Spleen (tissue), 7 donors: ENCODE data around the gene STXBP1.

Source experiments
- POLR2A ChIP-seq, 3 donors: fragments of 450-650 bp; IDR thresholded peaks; one replicate each; pipeline ENCODE4 v1.5.1; 2017; ENCODE audit warnings: antibody characterized with exemption in 3 of 3, mild to moderate bottlenecking in 1 of 3
- POLR2AphosphoS5 ChIP-seq, 3 donors: sonication (generic); formaldehyde crosslinking; IDR thresholded peaks; one replicate each; pipeline ENCODE4 v1.5.1; 2017; ENCODE audit warnings: antibody characterized with exemption in 3 of 3
- TF ChIP-seq, protein P1 (sequence below), 11 experiments: fragments of 200-600 bp in 7 of 11; fragments of 450-650 bp in 4 of 11; sonication (generic) in 4 of 11; IDR thresholded peaks in 8 of 11; conservative IDR thresholded peaks in 3 of 11; 1 replicate in 7 of 11; 2 replicates in 4 of 11; pipeline versions ENCODE4 v1.4.0 to v1.8.0; 2016 to 2021; ENCODE audit warnings: antibody characterized with exemption in 11 of 11, inconsistent platforms in 4 of 11, mild to moderate bottlenecking in 1 of 11
- donor health status: DM: no; HTN: no; CAD: no; lungs with moderate emphysema.
- donor health status: DM: no; HTN: no; CAD: no.
- donor health status: DM: no; HTN: no; CAD: no.

DNA sequence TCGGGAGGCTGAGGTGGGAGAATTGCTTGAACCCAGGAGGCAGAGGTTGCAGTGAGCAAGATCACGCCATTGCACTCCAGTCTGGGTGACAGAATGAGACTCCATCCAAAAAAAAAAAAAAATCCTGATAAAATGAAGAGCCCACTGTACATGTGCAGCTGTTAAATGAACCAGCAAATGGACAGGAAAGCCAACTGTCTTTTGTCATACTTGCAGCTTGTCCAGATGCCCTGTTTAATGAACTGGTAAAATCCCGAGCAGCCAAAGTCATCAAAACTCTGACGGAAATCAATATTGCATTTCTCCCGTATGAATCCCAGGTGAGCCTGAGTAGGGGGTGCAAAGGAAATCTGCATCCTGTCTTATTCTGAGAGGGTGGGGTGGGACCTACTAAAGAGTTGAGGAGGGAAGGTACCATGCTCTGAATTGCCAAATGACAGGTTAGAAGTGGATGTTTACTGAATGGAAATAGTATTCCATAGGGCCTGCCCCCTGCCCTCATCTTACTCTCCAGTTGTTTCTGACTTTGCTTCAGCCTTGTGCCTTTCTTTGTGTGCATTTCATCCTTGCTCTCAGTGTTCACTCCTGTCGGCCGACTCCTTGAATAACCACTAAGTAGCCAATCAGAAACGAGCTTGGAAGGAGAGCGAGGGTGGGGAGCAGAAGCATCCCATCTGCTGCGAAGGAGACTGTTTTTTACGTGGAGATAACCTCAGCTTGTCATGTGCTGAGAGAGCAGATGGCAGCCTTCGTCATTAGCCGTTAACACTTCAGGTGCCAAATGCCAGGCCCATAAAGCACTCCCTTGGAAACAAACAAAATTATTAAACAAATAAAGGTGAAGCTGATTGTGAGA lies 49.0 kb downstream of the STXBP1 start:
- TF ChIP-seq, protein P1, sequence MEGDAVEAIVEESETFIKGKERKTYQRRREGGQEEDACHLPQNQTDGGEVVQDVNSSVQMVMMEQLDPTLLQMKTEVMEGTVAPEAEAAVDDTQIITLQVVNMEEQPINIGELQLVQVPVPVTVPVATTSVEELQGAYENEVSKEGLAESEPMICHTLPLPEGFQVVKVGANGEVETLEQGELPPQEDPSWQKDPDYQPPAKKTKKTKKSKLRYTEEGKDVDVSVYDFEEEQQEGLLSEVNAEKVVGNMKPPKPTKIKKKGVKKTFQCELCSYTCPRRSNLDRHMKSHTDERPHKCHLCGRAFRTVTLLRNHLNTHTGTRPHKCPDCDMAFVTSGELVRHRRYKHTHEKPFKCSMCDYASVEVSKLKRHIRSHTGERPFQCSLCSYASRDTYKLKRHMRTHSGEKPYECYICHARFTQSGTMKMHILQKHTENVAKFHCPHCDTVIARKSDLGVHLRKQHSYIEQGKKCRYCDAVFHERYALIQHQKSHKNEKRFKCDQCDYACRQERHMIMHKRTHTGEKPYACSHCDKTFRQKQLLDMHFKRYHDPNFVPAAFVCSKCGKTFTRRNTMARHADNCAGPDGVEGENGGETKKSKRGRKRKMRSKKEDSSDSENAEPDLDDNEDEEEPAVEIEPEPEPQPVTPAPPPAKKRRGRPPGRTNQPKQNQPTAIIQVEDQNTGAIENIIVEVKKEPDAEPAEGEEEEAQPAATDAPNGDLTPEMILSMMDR (IDR thresholded peaks at IDR 0.05 in 8 of 11, conservative IDR thresholded peaks at IDR 0.05 in 3 of 11) = no peak
- TF ChIP-seq POLR2AphosphoS5 (IDR thresholded peaks at IDR 0.05) = no peak
- TF ChIP-seq POLR2A (IDR thresholded peaks at IDR 0.05) = no peak
